Caki2 (cell line): Measurements from ENCODE around the gene ALG11. TPM values are rescaled to one million over a fixed set of nuclear protein-coding genes. Genes with fewer than 3 reads are reported as not detected.

Source experiments
- DNase-seq: peaks from one replicate; pipeline ENCODE4 v3.0.0-alpha.2; 2015; ENCODE audit warnings: low read depth
- in situ Hi-C: cut with HindIII; loops from 2 replicates; pipeline ENCODE4 v1.10.0; 2016; ENCODE audit warnings: low sequenced_read_pairs, low pct_unique_long_range_greater_than_20kb, mixed read lengths
- total RNA-seq: library from RNA; depleted of rRNA; stranded (reverse); fragments of >200 nt; shearing (Covaris generic); gene quantifications from 2 replicates; pipeline ENCODE4 v1.2.3, GENCODE V29; 2014; ENCODE audit warnings: low replicate concordance; rRNA removed

The ALG11 gene
- total RNA-seq, 1 experiment from 2014 or later, result 4.3 TPM

DNA sequence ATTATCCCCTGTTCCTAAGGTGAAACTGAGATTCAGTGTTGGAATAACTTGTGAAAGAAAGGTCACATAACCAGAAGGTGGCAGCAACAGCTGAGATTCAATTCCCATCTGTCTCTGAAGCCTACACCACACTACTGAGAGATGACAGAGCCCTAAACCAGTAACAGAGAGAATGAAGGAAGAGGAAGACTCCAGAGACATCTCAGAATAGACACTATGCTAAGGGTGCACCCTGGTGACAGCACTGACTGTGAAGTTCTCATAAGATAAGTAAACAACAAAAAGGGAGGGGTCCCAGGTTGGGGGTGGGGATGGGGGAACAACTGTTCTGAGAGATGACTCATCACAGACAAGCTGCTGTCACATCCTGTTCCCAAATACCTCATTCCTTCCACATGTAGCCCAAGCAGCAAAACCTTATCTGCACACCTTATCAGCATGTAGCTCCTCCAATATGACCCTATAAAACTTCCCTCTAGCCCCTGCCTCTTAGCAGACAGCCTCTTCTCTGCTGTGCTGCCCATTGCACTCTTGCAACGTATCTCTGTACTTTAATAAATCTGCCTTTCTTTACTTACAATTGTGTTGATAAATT lies 58.8 kb downstream of the ALG11 start:
- DNase-seq, result no peak
- in situ Hi-C loops, result no loop called here

Other genes with a start within 250 kb of the ALG11 start
- 0.75 and 2.8 TPM in 2 replicates for gene DHRS12, start 208.2 kb upstream of the ALG11 start, total RNA-seq
- gene TMEM272, start 167.2 kb upstream of the ALG11 start, total RNA-seq, result not detected in 2 replicates
- not detected in 2 replicates for gene CCDC70, start 150.4 kb upstream of the ALG11 start, total RNA-seq
- 4.6 and 5.0 TPM in 2 replicates for gene ATP7B, start 948 bp upstream of the ALG11 start, total RNA-seq
- gene UTP14C, start 12.3 kb downstream of the ALG11 start, total RNA-seq, result 4.1 and 9.5 TPM in 2 replicates
- gene NEK5, start 116.7 kb downstream of the ALG11 start, total RNA-seq, result 0.07 TPM in 1 of 2 replicates, not detected in the other
- gene NEK3, start 147.2 kb downstream of the ALG11 start, total RNA-seq, result 2.1 and 2.3 TPM in 2 replicates